Panc1 (cell line): Measurements from ENCODE around the gene CACNA2D3.

ENCODE experiments used
- CTCF ChIP-seq: fragments of 450-650 bp; IDR thresholded peaks from 2 replicates; pipeline ENCODE4 v1.5.1; 2017; ENCODE audit warnings: mild to moderate bottlenecking
- REST ChIP-seq, 2 experiments: IDR thresholded peaks; 2 replicates each; pipeline ENCODE4 v1.6.1; 2011 to 2012; ENCODE audit warnings: low read depth in 2 of 2, control low read depth in 1 of 2, low read length in 1 of 2, mild to moderate bottlenecking in 1 of 2, moderate library complexity in 1 of 2; ENCODE audit not compliant: insufficient read depth in 1 of 2
- TCF7L2 ChIP-seq: IDR thresholded peaks from 2 replicates; pipeline ENCODE4 v1.6.1; 2011; ENCODE audit warnings: mild to moderate bottlenecking, low read depth, low read length, inconsistent platforms

- no peak for TF ChIP-seq CTCF
- no peak for TF ChIP-seq REST (IDR thresholded peaks at IDR 0.05; ENCODE audit: insufficient read depth in 1 of 2, low read depth in 2 of 2, low read length in 1 of 2)
- no peak for TF ChIP-seq TCF7L2
Observed at GRCh38 chr3:54270816-54271526, 148.6 kb downstream of the CACNA2D3 start.
